Measurements from ENCODE around the gene ITGA3. TPM values are rescaled to one million over a fixed set of nuclear protein-coding genes. Genes with fewer than 3 reads are reported as not detected.

ITGA3 gene
- total and polyA plus RNA-seq, 2 of the 13 experiments (the other 11 are each of a cell fraction or from before 2014, with no cell fraction given): 0.48 to 0.69 TPM

- no peaks in the 10 kb centered on the region for H3K9me3 ChIP-seq (ENCODE audit: low read length)
- H3K79me2 ChIP-seq (ENCODE audit: insufficient read depth, low read length): no peaks in the 10 kb centered on the region
- intact Hi-C loops (cut with micrococcal nuclease; ENCODE audit: unreplicated experiment): no loop called here
- in situ Hi-C loops (cut with HindIII; ENCODE audit: extremely low pct_ligation_motif_present, low pct_unique_long_range_greater_than_20kb): no loop called here
- H2AFZ ChIP-seq (ENCODE audit: low read length): no peak overlapping the region
- no TSS peak for BruUV-seq (replicated peaks)
- H3K9ac ChIP-seq (ENCODE audit: insufficient read depth, low read depth, low read length): no peak overlapping the region
- no peak overlapping the region; a peak in 1 of 6 replicates for H3K4me3 ChIP-seq (replicated peaks in 1 of 3; ENCODE audit: insufficient read depth in 1 of 3, low read depth in 2 of 3, low read length in 3 of 3)
- DNase-seq (ENCODE audit: low spot score) (no peak), ATAC-seq (peak; percentile 37), FAIRE-seq (no peak)
- peaks cover 0 to 9% of the 10 kb centered on the region in 2 experiments; a peak in 3 of 5 replicates for H3K27me3 ChIP-seq (ENCODE audit: control insufficient read depth in 1 of 2, insufficient read depth in 2 of 2, low read length in 2 of 2)
- peak overlapping the region; percentile 33 for H3K4me2 ChIP-seq (ENCODE audit: low read depth, low read length)
- peaks cover 34% of the 10 kb centered on the region for H3K4me1 ChIP-seq (ENCODE audit: insufficient read depth, low read length)
- TF ChIP-seq AGO1 (IDR thresholded peaks at IDR 0.05; ENCODE audit: low read depth, low read length, poor library complexity, severe bottlenecking) (no peak), NFE2L1 (CRISPR knock-in tag; IDR thresholded peaks at IDR 0.05; ENCODE audit: borderline replicate concordance) (no peak), ZBTB3 (CRISPR knock-in tag; IDR thresholded peaks at IDR 0.05; ENCODE audit: borderline replicate concordance, low read depth) (no peak), ZNF281 (CRISPR knock-in tag; IDR thresholded peaks at IDR 0.05; ENCODE audit: borderline replicate concordance) (no peak), RARA (CRISPR knock-in tag; IDR thresholded peaks at IDR 0.05) (no peak)
- no peaks in the 10 kb centered on the region for H3K36me3 ChIP-seq (replicated peaks in 1 of 2; ENCODE audit: control insufficient read depth in 1 of 2, insufficient read depth in 2 of 2, low read length in 2 of 2)
- H3K27ac ChIP-seq (ENCODE audit: extremely low read length, insufficient read depth, low read length): no peak overlapping the region
- ChIA-PET CTCF (ENCODE audit: low intra/inter-chr PET ratio, low total read pairs) (no interaction called here), POLR2A (no interaction called here)
- 11% methylated on average over 1 of the region's 1 CpG for WGBS (ENCODE audit: low lambda C conversion rate)
- no peaks in the 10 kb centered on the region for H4K20me1 ChIP-seq (ENCODE audit: insufficient read depth, low read length)
These were observed 20.0 kb upstream of the ITGA3 start for GRCh38 chr17:50035945-50036344.
